Measurements from ENCODE around the gene GLB1L2.
A peak's percentile ranks its signal among the peaks of the same experiment; 100 is the strongest.

The GLB1L2 gene

GRCh38 chr11:134406264-134407185 lies 74.7 kb downstream of the GLB1L2 start:
- DNase-seq, result no peak

DNA sequence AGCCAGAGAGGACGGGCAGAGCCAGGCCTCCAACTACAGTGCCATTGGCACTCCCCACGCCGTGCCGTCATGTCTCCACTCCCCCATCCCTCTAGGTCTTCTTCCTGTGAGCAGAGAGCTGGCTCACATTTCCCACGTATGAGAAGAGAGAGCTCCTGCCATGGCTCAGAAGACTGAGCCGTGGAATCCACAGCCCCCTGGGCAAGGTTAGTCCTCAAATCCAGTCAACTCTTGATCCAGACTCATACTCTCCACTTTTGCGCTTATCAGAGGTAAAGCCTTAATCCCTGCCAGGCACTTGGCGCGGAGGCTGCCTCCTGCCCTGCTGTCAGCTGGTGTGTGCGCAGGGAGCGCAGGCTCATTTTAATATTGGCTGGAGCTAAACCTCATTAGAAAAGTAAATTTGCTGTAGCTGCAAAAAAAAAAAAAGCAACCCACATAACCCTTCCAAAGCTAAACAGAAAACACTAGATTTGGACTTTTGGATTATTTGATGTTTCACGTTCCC lies 75.6 kb downstream of the GLB1L2 start:
- no peak for DNase-seq

GRCh38 chr11:134407923-134408322 lies 76.1 kb downstream of the GLB1L2 start:
- DNase-seq, result no peak

DNA sequence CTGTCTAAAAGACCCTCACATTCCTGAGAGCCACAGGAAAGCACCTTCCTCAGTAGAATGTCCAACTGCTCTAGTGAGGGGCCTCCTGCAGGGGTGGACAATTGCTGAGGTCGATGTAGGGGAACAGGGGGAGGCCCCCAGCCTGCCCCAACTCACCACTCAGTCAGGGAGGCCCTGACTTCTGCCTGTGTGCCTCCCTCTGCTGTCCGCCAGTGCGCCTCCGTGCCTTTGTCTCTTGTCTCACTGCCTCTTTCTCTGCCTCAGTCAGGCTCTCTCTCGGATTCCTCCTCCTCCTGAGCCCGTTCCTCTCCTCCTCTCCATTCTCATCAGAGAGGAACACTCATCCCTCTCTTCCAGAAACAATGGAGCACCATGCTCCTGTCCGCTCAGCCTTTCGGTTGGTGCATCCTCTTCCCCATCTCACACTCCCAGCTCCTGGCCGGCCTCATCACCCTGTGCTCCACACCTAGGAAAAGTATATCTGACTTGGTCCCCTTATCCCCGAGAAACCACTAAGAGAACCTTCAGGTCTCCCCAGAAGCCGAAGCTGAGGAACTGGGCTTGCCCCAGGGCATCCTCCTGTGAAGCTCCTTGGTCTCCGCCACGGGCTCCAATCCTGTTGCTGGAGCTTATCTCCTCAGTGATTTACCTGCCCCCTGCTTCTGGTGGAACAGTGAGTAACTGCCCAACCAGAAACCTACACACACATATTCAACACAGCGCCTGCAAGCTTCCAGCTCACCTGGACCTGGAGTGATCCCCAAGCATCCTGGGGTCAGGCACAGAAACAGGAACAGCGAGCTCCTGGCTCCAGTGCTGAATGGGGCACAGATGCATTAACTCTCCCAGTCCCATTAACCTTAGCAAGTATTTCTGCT lies 78.0 kb downstream of the GLB1L2 start:
- DNase-seq, result no peak

GRCh38 chr11:134410766-134411165 lies 79.0 kb downstream of the GLB1L2 start:
- no peak for DNase-seq

GRCh38 chr11:134412203-134413042 lies 80.6 kb downstream of the GLB1L2 start, which contains the start of gene B3GAT1:
TSS of gene B3GAT1 (minus strand) at chr11:134412242. CDS start at chr11:134387659, 24,583 bp downstream.
- no peak for DNase-seq

DNA sequence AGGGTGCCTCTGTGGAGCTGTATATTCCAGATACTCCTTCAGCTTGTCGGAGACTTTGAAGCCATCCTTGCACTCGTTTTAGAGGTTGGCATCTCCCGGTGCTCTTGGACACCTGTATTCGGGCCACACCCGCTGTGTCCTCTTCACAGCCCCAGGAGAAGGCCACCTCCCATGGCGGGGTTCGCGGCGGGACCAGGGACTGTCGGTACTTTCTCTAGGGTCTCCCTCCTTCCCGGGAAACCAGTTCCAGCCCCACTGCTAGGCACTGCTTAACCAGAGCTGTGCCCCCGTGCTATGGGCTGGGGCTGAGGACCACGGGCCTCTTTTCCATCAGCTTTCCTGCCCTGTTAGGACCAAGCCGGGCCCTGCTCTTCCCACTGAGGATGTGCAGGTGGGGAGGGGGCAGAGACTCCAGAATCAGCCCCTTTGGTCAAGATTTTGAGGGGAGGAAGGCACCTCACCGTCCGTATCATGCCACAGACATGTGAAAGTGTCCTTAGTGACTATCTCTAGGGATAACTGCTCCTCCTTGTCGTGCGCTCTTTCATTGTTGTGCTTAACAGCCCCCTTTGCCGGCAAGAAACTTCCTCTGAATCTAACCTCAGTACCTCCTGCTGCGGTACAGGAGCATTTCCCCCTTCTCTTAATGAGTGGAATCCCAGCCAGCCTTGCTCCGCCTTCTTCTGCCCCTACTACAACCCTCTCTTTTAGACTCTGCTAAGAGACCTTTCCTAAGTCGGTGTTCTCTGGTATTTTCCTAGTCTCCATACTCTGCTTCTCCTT lies 81.4 kb downstream of the GLB1L2 start:
- no peak for DNase-seq

DNA sequence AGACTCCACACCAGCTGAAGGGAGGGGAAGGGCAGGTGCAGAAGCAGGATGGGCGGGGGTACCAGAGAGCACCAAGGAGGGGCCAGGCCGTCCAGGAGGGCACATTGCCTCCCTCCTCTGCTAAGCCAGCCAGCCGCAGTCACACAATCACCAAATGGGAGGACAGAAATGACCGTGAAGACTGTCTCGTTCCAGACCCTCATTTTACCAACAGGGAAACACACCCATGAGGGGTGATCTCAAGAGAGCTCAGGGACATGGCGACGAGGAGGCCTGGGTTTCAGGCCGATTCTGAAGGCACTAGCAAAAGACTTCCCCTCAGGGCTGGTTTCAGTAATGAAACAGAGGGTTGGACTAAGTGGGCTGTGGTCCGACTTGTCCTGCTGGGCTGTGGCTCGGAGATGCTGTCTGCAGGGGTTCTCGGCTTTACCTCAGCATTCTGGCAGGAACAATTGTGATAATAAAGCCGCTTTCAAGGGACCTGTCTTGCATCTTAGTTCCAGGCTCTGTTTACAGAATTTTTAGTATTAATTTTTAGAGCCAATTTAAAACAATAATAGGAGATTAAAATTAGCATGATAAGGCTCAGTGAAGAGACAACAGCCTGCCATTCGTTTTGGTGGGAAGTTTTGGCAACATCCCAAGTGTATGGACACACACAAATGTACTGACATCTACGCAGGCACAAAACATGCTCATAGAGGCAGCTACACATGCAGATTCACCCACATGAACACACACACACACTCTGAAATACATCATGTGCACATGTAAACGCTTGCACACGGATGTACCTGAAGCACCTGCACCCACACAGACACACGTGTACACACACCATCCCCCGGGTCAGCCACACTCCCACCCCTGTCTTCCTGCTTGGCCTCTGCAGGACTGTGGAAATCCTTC lies 82.3 kb downstream of the GLB1L2 start:
- DNase-seq, result no peak

- no peak for DNase-seq
Observed at GRCh38 chr11:134414766-134415765, 83.3 kb downstream of the GLB1L2 start.

DNA sequence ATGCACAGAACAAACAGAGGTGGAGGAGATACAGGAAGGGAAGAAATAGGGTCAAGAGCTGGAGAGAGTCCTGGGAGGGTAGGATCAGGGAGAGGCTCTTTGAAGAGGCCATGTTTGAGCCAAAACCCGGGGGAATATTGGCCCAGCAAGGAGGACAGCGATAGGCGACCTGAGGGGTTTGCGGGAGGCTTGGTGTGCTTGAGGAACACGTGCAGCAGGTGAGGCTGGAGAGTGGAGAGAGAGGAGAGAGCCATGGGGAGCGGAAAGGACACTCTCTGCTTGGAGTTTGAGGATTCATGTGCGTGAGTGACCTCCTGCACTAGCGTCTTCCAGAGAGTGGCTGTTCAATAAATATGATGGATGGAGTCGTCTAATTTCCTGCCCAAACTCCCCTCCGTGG lies 84.9 kb downstream of the GLB1L2 start:
- no peak for DNase-seq

- DNase-seq, result peak; percentile 69
Observed at GRCh38 chr11:134417871-134418840, 86.4 kb downstream of the GLB1L2 start.

DNA sequence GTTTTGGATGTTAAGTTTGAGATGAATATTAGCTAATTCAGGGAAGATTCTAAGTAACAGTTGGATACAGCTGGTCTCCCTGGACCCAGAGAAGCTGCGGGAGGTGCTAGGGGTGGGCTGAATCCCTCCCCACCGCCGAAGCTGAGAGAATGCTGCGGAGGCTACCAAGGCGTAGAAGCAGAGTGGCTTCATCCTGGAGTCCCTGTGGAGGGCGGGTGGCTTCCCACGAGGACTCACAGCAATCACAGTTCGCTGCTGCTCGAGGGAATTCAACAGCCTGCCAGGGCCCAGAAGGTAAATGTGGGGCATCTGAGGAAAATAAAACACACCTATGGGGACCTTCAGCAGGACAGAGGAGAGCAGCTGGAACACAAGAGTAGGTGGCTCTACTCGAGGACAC lies 91.3 kb downstream of the GLB1L2 start:
- no peak for DNase-seq

GRCh38 chr11:134425413-134425812 lies 93.6 kb downstream of the GLB1L2 start:
- DNase-seq, result no peak
